HEK293T (cell line): Measurements from ENCODE around the gene GMDS.

Source experiments
- BHLHE40 ChIP-seq: fragments of 450-650 bp; IDR thresholded peaks from 2 replicates; pipeline ENCODE4 v1.6.1; 2016; ENCODE audit warnings: mild to moderate bottlenecking, moderate library complexity, borderline replicate concordance
- ELF4 ChIP-seq: fragments of 450-650 bp; IDR thresholded peaks from 2 replicates; pipeline ENCODE4 v1.6.1; 2017; ENCODE audit warnings: antibody characterized with exemption
- FOXA1 ChIP-seq: fragments of 450-650 bp; IDR thresholded peaks from 2 replicates; pipeline ENCODE4 v1.6.1; 2016; ENCODE audit warnings: mild to moderate bottlenecking
- FOXK2 ChIP-seq: fragments of 450-650 bp; IDR thresholded peaks from 2 replicates; pipeline ENCODE4 v1.6.1; 2016; ENCODE audit warnings: mild to moderate bottlenecking
- FOXM1 ChIP-seq: fragments of 450-650 bp; IDR thresholded peaks from 2 replicates; pipeline ENCODE4 v1.6.1; 2017; ENCODE audit warnings: mild to moderate bottlenecking, borderline replicate concordance
- HDGF ChIP-seq: fragments of 450-650 bp; IDR thresholded peaks from 2 replicates; pipeline ENCODE4 v1.6.1; 2017; ENCODE audit warnings: antibody characterized with exemption, borderline replicate concordance
- L3MBTL2 ChIP-seq: fragments of 450-650 bp; conservative IDR thresholded peaks from 2 replicates; pipeline ENCODE4 v1.6.1; 2016; ENCODE audit warnings: mild to moderate bottlenecking
- LEF1 ChIP-seq: fragments of 450-650 bp; IDR thresholded peaks from 2 replicates; pipeline ENCODE4 v1.6.1; 2017; ENCODE audit warnings: mild to moderate bottlenecking, borderline replicate concordance
- NFRKB ChIP-seq: fragments of 450-650 bp; IDR thresholded peaks from 2 replicates; pipeline ENCODE4 v1.6.1; 2016; ENCODE audit warnings: mild to moderate bottlenecking, moderate library complexity
- SP1 ChIP-seq: fragments of 450-650 bp; IDR thresholded peaks from 2 replicates; pipeline ENCODE4 v1.6.1; 2017
- SUZ12 ChIP-seq: fragments of 450-650 bp; IDR thresholded peaks from 2 replicates; pipeline ENCODE4 v1.6.1; 2016; ENCODE audit warnings: mild to moderate bottlenecking
- TARDBP ChIP-seq: fragments of 450-650 bp; IDR thresholded peaks from 2 replicates; pipeline ENCODE4 v1.6.1; 2016
- ZNF384 ChIP-seq: fragments of 450-650 bp; IDR thresholded peaks from 2 replicates; pipeline ENCODE4 v1.6.1; 2016
- TF ChIP-seq, protein P1 (sequence below): fragments of 450-650 bp; IDR thresholded peaks from 2 replicates; pipeline ENCODE4 v1.6.1; 2016

DNA sequence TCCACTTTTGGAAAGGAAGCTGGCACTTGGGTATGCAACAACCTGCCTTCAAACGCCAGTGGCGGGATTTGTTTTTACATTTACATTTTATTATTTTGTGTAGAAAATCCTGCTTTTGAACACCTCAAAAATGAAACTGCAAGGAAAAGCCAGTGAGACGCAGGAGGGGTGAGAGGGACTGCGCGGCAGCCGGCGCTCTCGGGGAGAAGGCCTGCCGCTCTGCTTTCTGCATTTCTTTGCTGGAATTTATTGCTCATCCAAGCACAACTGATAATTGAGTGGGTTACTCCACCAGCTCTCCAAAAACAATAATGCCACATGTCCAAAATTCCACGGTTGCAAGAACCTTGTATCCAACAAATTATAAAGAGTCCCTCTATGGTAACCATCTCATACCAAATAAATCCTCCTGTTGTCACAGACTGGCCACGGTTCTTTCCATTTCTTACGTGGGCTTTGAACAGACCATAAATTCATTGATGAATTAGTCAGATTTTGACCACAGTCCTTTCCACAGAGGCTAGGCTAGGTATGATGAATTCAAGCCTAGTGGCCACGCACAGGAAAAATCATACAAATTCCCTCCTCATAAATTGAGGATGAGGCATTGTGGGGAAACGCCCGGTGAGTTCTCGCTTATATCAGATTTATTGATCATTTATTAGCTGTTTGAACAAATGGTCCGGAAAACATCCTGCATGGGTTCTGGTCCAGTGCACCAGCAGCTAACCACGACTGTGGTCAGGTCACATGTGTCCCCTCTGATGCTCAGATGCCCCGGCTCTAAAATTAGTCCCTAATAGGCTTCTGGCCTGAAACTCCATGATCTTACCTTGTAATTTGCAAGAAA is 667.3 kb downstream of the GMDS start:
- TF ChIP-seq SP1 (no peak), ELF4 (no peak), TARDBP (no peak), FOXM1 (no peak), FOXA1 (no peak), HDGF (no peak), BHLHE40 (no peak), FOXK2 (no peak), LEF1 (no peak), NFRKB (no peak), SUZ12 (no peak), L3MBTL2 (no peak), ZNF384 (no peak)
- TF ChIP-seq, protein P1, sequence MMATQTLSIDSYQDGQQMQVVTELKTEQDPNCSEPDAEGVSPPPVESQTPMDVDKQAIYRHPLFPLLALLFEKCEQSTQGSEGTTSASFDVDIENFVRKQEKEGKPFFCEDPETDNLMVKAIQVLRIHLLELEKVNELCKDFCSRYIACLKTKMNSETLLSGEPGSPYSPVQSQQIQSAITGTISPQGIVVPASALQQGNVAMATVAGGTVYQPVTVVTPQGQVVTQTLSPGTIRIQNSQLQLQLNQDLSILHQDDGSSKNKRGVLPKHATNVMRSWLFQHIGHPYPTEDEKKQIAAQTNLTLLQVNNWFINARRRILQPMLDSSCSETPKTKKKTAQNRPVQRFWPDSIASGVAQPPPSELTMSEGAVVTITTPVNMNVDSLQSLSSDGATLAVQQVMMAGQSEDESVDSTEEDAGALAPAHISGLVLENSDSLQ: no peak
